Lower leg skin (tissue), 4 donors: ENCODE results near the gene CMTM5. TPM values are rescaled to one million over a fixed set of nuclear protein-coding genes. Genes with fewer than 3 reads are reported as not detected.

Experiments
- DNase-seq, 2 donors: peaks; one replicate each; pipeline ENCODE4 v3.0.0-alpha.2; 2019; ENCODE audit warnings: low spot score in 2 of 2
- H3K4me3 ChIP-seq: fragments of 200-600 bp; sonication (generic); 2 replicates; pipeline ENCODE4 v1.5.1; 2017; ENCODE audit warnings: mild to moderate bottlenecking, low read depth; ENCODE audit not compliant: poor library complexity, severe bottlenecking
- POLR2A ChIP-seq, 2 donors: fragments of 450-650 bp; IDR thresholded peaks; one replicate each; pipeline ENCODE4 v1.6.1; 2016 to 2017; ENCODE audit warnings: antibody characterized with exemption in 2 of 2, mild to moderate bottlenecking in 1 of 2, moderate library complexity in 1 of 2
- WGBS, 2 donors: methylation state at CpG; one replicate each; pipeline ENCODE4 v1.1.5; 2018; 5-methylcytosine and 5-hydroxymethylcytosine counted together
- intact Hi-C: fragments of 100-400 bp; cut with DNase I; formaldehyde crosslinking; loops from one replicate; pipeline ENCODE4 v1.15.0; 2023; ENCODE audit warnings: low total_unique reads
- total RNA-seq, 4 donors: library from RNA; depleted of rRNA; stranded (reverse); fragments of >200 nt; gene quantifications; one replicate each; pipeline ENCODE4 v1.1.0, GENCODE V29; 2016
- TF ChIP-seq, protein P1 (sequence below), 3 donors: fragments of 450-650 bp; IDR thresholded peaks; one replicate each; pipeline ENCODE4 v1.5.1; 2016; ENCODE audit warnings: antibody characterized with exemption in 3 of 3, mild to moderate bottlenecking in 3 of 3, moderate library complexity in 2 of 3

Gene CMTM5
- total RNA-seq, 4 donors from 2014 or later = 0.38 to 0.58 TPM; not detected in 2

DNA sequence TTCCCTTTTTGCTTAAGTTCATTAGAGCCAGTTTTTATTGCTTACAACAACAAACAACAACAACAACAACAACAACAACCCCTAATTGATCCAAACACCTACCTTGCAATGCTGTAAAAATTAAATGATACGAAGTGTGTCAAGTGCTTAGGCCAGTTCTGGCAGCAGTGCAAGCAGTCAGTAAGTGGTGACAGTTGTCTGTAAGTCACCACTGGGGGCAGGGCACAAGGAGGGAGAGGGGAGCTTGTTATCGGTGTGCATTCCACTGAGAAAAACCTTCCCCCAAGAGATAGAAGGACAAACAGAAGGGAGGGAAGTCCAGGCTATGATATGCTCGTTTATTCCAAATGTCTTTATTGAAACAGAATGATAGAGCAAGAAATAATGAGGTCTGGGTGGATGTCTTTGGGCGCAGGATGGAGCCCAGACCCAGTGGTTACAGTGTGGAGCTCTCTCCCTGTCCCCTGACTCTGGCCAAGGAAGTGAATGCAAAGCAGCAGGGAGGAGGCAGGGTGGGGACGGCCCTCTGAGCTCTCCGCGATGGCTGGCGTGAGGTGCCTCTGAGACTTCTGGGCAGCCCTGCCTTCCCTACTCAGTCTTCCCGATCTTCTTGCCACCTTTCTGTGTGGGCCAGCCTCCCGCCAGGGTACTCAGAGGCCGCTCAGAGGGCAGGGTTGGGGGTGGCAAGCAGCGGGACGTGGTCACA lies 30.7 kb upstream of the CMTM5 start:
- no peak overlapping the region for H3K4me3 ChIP-seq
- intact Hi-C loops = loop anchor here (10.0 kb wide), 1 partner anchor 99 kb away; no protein-coding TSS in a partner anchor
- no peak for DNase-seq
- WGBS, 2 donors = 75 to 78% methylated on average over 8 to 13 of the region's 13 CpGs
- TF ChIP-seq POLR2A (IDR thresholded peaks at IDR 0.05) = no peak
- TF ChIP-seq, protein P1, sequence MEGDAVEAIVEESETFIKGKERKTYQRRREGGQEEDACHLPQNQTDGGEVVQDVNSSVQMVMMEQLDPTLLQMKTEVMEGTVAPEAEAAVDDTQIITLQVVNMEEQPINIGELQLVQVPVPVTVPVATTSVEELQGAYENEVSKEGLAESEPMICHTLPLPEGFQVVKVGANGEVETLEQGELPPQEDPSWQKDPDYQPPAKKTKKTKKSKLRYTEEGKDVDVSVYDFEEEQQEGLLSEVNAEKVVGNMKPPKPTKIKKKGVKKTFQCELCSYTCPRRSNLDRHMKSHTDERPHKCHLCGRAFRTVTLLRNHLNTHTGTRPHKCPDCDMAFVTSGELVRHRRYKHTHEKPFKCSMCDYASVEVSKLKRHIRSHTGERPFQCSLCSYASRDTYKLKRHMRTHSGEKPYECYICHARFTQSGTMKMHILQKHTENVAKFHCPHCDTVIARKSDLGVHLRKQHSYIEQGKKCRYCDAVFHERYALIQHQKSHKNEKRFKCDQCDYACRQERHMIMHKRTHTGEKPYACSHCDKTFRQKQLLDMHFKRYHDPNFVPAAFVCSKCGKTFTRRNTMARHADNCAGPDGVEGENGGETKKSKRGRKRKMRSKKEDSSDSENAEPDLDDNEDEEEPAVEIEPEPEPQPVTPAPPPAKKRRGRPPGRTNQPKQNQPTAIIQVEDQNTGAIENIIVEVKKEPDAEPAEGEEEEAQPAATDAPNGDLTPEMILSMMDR (IDR thresholded peaks at IDR 0.05) = no peak

DNA sequence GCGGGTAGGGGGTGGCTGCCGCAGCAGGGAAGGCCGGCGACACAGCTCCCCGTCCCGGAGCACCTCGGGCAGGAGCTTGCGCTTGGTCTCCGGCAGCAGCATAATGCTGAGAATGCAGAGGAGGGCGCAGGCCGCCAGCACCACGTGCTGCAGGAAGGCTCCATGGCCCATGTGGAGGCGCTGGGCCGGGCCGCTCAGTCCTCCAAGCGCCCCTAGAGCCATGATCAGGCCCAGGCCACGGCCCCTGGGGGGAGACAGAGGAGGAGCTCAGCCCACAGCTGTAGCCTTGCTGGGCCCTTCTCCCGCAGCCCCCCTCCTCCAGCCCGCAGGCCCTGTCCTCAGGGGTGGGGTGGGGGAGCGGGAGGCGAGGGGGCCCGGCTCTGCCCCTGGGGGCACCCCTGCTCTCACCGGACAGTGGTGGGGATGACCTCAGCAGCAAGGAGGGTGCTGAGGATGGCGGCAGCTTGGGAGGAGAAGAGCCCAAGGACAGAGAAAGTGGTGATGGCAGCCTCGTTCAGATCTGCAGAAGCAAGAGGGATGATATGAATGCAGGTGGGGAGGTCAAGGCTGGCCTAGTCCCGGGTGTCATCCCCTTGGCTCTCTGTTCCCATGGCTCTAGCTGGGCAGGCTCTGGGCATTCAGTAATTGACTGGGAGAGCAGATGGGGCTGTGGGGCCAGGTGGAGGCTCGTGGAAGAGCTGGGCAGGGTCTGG lies 30.0 kb upstream of the CMTM5 start:
- DNase-seq = peak in 1 of 2 donors; percentile 75
- WGBS, 2 donors = 82 to 89% methylated on average over 19 to 25 of the region's 27 CpGs
- TF ChIP-seq POLR2A (IDR thresholded peaks at IDR 0.05) = no peak
- TF ChIP-seq, protein P1 (IDR thresholded peaks at IDR 0.05) = no peak

DNA sequence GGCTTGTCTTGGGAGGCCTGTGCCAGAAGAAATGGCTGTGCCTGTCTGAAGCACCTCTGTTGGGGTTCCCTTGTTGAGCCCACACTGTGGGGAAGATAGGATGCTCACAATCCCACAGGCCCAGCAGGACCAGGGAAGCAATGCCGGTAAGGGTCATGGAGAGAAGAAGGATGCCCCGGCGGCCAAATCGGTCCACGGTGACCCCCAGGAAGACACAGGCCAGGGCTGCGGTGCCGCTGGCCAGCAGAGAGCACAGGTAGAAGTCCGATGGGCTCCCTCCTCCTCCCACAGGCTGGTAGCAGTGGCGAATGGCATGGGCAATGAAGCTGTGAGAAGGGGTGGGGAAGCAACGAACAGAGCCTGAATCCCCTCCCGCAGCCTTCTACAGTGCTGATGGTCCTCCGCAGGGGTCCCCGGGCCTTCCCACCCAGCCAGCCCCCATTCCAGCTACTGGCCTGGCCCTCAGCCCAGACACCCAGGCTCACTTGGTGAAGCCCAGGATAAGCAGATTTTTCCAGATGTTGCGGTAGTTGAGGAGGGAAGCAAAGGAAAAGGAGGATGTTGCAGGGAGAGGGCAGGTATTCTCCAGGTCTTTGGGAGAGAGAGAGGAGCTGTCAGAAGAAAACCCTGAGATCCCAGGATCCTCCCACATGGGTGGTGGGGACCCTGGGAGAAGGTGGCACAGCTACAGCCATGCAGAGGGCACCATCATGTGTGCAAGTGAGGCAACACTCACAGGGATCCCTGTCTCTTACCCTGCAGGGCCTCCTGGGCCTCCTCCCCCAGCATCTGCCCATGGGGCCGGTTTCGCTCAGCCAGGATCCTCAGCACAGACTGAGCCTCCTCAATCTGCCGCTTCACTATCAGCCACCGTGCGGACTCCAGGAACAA lies 29.2 kb upstream of the CMTM5 start:
- H3K4me3 ChIP-seq = no peak overlapping the region
- DNase-seq = peak in 1 of 2 donors; percentile 60
- TF ChIP-seq, protein P1 (IDR thresholded peaks at IDR 0.05) = no peak
- no peak for TF ChIP-seq POLR2A (IDR thresholded peaks at IDR 0.05)
- 92 to 97% methylated on average over 14 to 19 of the region's 19 CpGs for WGBS, 2 donors
- intact Hi-C loops = loop anchor here (10.0 kb wide), 1 partner anchor 97 kb away; no protein-coding TSS in a partner anchor

More for the DNA sequence above, 30.0 kb upstream of the CMTM5 start:
- intact Hi-C loops = loop anchor here (10.0 kb wide), 1 partner anchor 98 kb away; no protein-coding TSS in a partner anchor
- no peak overlapping the region for H3K4me3 ChIP-seq

DNA sequence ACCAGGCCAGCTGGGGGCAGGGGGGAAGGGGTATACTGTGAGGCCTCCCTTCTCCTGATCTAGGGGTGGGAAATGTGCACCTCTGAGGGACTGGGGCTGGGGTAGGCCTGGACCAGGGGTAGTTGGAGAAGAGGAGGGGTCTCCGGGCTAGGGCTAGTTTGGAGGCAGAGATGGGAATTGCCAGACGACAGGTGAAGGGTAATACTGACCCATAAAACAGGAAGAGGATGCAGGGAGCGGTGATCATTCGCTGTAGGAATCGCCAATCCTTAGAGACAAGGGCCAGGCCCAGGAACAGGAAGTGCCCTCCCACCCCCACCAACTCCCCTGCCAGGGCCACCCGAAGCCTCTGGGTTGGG lies 28.6 kb upstream of the CMTM5 start:
- TF ChIP-seq, protein P1 (IDR thresholded peaks at IDR 0.05) = no peak
- no peak for TF ChIP-seq POLR2A (IDR thresholded peaks at IDR 0.05)
- 83 to 87% methylated on average over 6 of the region's 6 CpGs for WGBS, 2 donors
- no peak overlapping the region for H3K4me3 ChIP-seq
- DNase-seq = peak in 1 of 2 donors; percentile 72
- intact Hi-C loops = loop anchor here (10.0 kb wide), 1 partner anchor 97 kb away; no protein-coding TSS in a partner anchor

DNA sequence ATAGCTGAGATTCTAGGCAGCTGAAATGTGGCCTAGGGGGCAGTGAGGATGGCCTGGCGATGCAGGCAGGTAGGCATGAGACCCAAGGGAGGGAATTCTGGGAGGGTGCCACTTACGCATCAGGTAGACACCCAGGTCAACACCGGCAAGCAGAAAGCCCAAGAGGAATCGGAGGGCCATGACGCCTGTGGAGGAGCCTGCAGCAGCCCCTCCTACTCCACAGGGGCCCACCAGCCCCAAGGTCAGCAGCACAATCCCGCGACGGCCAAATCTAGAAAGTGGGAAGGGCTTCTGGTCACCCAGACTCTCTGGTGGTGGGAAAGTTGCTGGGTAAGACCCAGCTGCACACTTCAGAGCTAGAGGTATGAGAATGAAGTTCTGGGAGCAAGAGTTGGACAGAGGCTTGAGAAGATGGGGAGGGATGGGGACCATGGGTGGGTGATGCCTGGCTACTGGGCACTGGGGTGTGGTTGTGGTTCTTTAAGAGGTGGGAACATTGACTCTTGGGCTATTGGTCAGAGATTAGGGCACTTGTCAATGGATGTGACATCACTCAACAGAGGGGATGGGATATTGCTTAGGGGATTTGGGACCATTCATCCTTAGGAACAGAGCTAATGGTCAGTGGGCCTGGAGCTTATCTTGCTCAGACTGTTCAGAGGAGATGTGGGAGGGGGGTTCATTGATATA lies 27.5 kb upstream of the CMTM5 start:
- WGBS, 2 donors = 87 to 93% methylated on average over 8 of the region's 8 CpGs
- intact Hi-C loops = loop anchor here (10.0 kb wide), 1 partner anchor 96 kb away; no protein-coding TSS in a partner anchor
- DNase-seq = peak in 1 of 2 donors; percentile 79

More for the DNA sequence above, 27.5 kb upstream of the CMTM5 start:
- no peak for TF ChIP-seq POLR2A (IDR thresholded peaks at IDR 0.05)
- TF ChIP-seq, protein P1 (IDR thresholded peaks at IDR 0.05) = no peak
- no peak overlapping the region for H3K4me3 ChIP-seq
